Hematopoietic multipotent progenitor cell (in vitro differentiated cells): ENCODE data around the gene KIF6. TPM values are rescaled to one million over a fixed set of nuclear protein-coding genes. Genes with fewer than 3 reads are reported as not detected.
"Not testable (repeated sequence)": the region's sequence is repeated elsewhere in the genome, so short reads cannot be mapped to it uniquely, and the experiment has no call there.

ENCODE experiments used
- DNase-seq, 3 donors: peaks; one replicate each; pipeline ENCODE4 v3.0.0-alpha.2; 2011 to 2015; ENCODE audit warnings: low read depth in 2 of 3, low spot score in 2 of 3
- total RNA-seq: library from RNA; depleted of rRNA; stranded (reverse); fragments of >200 nt; gene quantifications from one replicate; pipeline ENCODE4 v1.2.3, GENCODE V29; 2012

KIF6 gene
- total RNA-seq, 1 donor: under 0.01 TPM

DNA sequence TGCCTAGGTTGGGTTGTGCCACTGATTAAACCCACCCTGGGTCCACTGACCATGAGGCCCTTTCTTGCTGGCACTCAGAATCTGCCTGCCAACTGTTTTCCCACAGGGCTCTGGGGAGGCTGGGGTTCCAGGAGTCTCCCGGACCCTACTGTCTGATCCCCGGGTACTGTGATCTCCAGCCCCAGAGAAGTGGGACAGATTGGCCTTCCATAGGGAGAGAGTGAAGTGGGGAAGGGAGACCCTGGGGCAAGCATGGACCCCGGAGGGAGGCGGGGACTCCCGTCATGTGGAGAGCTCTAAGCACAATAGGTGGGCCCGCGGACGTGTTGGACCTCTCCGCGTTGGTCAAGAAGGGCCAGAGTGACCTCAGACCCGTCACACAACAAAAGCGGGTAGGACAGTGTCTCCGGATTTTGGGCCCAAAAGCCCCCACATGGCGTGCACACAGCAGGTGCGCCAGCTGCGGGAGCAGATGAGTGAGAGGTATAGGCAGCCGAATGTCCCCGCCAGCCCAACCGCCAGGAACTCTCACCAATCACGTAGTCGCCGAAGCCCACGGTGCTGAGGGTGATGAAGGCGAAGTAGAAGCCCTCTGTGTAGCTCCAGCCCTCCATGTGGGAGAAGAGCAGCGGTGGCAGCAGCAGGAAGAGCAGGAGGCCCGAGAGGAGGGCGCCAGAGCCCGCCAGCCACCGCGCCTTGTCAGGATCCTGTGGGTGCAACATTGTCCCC, 421.6 kb downstream of the KIF6 start:
- DNase-seq: no peak

DNA sequence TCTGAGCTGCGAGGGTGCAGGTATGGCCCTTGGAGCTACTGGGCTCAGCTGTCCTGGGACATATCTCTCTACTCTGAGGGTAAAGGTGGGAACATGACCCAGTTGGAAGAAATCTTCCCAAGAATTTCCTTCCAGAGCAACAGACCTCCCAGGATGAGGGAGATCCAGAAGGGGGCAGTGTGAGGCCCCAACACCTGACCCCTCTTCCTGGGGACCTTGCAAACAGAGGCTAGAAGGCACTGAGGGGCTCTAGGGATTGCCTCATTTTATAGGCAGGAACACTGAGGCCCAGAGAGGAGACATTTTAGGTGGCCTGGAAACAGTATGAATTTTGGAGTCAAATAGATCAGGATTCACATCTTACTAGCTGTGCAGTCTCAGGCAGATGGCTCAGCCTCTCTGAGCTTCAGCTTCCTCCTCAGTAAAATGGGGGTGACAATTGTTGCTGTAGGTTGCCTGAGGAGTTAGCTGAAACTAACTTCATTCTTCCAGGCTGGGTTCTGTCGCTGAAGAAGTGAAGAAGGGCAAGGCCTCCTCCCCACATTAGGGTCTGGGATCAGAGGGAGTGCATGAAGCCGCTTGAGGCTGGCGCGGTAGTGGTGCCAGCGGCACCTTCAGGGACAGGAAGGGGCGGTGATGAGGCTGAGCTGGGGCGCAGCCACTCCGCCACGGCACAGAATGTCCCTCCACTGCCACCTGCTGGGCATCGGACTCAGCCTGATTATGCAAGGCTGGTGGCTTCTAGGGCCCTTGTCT, 422.4 kb downstream of the KIF6 start:
- peak; percentile 58 to 90 (median 81) for DNase-seq

DNA sequence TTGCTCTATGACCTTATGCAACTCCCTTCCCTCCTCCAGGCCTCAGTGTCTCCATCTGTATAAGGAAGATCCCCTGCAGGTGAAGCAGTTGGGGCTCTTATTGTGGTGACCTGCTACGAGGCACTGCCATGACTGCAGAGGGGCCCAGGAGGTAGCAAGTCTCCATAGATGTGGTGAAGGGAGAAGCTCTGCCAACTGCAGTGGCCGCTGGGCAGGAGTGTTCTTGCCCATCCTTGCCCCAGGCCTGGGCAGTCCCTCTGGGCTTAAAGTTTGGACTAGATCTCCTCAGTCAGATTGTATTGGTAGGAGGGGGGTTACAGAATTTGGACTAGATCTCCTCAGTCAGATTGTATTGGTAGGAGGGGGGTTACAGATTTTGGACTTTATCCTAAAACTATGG, 423.2 kb downstream of the KIF6 start:
- DNase-seq: no peak

DNA sequence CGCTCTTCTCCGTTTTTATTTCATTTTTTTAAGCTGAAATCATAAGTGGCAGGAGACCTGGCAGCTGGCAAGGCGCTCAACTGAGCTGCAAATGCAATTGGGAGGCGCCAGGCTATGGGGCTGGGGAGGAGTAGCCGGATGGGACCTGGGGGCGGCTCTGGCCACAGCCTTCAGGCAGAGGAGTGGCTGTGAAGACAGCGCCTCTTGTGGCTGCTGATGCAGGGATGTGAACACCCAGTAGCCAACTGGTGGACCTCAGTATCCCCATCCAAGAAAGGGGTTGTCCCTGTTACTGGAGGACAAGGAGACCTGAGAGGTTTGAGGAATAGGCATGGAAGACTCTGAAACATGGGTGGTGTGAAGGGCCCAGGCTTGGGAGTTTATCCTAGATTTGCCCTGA, 423.6 kb downstream of the KIF6 start:
- no peak for DNase-seq

DNA sequence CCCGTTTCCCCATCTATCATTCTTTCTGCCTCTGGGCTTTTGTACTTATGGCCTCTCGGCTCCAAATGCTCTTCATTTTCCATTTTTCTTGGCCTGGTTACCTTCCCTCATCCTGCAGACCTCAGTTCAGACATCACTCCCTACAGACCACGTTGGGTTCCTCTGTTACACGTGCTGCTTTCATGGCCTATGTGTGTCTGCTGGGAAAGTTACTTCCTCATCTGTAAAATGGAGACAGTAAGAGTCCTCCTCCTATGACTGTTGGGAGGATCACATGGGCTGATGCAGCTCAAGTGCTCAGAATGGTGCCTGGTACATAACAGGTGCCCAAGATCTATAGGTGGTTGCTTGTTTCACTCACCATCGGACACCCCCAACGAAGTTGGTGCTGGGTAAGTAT, 424.5 kb downstream of the KIF6 start:
- DNase-seq: no peak

DNA sequence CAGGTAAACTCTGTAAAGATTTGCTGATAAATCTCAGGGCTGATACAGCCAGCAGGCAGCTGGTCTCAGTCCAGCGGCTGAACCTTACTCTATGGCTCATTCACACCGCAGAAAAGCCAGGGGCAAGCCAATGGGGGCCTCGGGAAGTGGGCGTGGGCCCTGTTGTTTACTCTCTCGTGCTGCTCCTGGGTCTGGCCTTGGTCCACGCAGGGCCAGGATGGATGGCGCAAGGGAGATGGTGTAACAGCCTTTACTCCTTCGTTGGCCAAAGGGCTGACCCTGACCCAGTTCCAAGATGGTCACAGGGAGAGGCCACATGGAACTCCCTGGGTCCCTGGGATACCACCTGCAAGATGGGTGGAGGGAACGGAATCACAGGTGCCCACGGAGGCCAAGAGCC, 427.1 kb downstream of the KIF6 start:
- no peak for DNase-seq

DNA sequence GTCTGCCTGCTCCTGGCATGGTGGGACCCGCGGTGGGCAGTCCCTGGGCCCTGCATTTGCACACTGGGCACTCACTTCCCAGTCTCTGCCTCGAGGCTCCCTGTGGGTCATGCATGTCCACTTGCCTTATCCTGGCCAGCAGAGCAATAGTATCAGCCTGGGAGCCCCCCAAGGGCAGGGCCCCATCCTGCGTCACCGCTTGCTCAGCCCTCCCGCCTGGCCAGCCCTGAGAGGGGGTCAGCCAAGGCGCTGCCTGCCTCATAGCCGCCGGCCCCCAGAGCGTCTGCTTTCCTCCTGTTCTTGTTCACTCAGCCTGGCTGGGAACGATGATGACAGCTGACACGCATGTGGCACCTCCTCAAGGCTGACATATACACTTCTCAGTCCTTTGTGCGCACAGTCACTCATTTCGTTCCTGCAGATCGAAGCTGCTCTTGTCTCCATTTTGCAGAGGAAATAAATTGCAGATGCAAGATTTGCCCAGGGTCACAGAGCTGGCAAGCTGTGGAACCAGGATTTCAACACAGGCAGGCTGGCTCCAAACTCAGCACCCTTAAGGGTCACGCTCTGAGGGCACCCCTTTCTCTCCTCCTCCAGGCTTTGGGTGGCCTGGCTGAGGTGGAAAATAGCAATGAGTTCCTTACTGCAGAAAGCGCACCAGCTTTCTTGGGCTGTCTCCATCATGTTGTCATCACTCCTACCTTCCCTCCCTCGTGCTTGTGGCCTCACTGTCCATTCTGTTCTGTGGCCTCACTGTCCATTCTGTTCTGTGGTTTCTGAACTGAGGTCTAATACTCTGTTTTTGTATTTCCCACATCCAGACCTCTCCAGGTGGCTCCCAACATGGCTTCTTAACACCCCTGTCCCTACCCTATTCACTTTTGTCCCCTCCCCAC, 428.2 kb downstream of the KIF6 start:
- no peak for DNase-seq

DNA sequence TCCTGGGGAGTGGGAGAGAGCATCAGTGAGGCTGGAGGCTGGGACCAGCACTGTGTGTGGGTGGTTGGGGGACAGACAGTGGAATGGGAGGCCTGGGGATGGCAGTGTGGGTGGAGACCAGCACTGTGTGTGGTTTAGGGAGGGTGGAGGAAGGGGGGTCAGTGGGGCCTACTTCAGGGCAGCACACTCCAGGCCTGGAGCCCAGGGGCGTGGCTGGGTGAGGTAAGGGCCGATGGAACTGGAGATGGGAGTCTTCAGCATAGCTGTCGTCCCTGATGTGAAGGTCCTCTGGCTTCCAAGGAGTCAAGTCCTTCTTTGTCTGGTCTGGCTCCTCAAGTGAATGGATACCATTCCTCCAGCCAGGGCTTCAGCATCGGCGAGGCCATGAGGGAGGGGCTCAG, 429.6 kb downstream of the KIF6 start:
- DNase-seq: no peak

DNA sequence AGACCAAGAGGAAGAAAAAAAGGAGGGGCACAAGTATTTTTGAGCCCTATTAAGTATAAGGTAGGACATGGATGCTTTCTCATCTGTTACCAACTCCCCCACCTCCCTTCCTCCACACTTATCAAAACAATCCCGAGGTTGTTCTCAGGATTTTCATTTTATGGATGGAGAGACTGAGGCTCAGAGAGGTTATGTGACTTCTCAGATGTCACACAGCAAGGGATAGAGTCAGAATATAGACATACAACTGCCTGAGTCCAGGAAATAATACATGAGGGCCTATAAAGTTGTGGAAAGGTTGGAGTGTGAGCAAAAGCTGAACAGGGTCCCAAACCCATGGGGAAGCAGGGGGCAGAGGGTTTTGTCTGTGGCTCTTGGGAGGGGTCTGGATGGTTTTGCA, 430.3 kb downstream of the KIF6 start:
- no peak for DNase-seq

DNA sequence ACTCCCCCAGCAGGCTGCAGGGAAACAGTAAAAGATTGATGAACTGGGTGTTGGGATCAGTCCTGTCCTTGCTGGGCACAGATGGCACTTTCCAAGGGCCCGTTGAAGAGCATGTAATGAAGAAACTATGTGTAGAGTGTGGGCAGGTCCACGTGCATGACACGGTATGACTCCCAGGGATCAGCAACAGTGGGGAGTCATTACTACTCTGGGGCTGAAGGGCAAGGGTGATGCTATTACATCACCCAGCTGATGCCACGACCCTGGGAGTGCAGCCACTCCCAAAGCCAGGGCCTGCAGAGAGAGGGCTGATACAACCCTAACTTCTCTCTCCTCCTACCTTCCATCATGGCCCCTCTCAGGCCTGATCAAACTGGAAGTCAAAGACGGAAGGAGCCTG, 431.1 kb downstream of the KIF6 start:
- DNase-seq: no peak

DNA sequence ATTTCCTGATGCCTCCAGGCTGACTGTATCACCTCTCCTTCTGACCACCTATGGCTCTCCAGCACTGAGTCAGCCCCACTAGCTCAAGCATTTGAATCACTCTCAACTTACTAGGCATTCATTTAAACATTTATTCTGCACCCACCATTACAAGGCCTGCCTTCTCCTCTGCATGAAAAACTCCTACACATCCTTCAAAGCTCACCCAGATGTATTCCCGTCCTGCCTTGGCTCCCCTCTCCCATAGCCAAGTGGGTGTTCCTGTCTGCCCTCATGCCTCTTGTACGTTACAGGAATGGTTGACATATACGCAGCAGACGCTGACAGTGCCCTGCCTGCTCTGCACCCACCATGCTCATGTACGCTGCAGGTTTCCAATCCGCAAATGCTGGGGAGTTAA, 432.6 kb downstream of the KIF6 start:
- no peak for DNase-seq

DNA sequence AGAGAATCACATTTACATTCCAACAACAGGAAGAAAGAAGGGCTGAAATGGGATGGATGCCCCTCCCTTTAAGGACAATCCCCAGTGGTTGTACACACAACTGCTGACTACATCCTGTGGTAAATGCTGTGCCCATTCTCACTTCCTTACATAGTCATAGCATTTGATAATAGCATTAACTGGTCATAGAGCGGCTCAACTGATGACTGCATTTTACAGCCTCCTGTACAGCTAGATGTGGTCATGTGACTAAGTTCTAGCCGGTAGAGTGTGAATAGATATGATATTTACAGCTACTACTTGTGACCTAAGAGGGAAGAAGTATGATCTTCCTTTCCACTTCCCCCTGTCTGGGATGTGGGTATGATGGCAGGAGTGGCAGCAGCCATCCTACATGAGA, 435.7 kb downstream of the KIF6 start:
- DNase-seq: no peak

DNA sequence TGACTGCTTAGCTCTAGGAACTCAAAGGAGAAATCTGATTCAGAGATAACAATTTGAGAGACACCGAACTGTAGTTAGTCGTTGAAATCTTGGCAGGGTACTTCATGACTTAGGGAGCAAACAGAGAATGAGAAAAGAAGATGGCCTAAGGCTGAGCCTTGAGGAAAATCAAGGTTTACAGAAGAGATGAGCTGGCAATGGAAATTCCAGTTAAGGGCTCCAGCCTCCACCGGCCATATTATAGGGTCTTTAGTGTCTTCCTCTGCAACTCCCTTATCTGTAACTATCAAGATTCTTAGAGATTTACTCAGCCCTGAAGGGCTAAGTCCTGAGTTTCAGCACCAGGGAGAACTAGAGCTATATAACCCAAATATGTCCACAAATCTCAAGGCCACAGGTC, 437.6 kb downstream of the KIF6 start:
- no peak for DNase-seq

DNA sequence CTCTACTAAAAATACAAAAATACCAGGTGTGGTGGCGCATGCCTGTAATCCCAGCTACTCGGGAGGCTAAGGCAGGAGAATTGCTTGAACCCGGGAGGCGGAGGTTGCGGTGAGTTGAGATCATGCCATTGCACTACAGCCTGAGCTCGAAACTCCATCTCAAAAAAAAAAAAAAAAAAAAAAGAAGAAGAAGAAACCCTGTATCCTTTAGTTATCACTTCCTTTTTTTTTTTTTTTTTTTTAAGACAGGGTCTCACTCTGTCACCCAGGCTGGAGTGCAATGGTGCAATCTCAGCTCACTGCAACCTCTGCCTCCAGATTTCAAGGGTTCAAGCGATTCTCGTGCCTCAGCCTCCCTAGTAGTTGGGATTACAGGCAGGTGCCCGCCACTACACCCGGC, 438.6 kb downstream of the KIF6 start:
- not testable (repeated sequence) for DNase-seq

DNA sequence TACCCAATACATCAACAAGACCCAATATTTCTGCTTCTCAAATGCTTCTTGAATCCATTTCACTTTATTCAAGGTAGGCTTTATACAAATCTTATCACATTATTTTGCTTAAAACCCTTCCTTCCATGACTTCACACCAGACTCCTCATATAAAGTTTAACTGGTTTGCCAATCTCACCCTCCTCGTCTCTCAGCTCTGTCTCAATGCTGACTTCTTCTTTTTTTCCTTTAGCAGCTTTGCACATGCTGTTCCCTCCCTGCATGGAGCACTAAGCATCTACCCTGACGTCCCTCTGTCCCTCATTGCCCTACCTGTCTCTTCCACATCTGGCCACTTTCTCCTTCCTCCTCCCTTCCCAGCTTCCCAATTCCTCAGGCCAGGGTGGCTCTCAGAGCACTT, 442.4 kb downstream of the KIF6 start:
- DNase-seq: no peak

DNA sequence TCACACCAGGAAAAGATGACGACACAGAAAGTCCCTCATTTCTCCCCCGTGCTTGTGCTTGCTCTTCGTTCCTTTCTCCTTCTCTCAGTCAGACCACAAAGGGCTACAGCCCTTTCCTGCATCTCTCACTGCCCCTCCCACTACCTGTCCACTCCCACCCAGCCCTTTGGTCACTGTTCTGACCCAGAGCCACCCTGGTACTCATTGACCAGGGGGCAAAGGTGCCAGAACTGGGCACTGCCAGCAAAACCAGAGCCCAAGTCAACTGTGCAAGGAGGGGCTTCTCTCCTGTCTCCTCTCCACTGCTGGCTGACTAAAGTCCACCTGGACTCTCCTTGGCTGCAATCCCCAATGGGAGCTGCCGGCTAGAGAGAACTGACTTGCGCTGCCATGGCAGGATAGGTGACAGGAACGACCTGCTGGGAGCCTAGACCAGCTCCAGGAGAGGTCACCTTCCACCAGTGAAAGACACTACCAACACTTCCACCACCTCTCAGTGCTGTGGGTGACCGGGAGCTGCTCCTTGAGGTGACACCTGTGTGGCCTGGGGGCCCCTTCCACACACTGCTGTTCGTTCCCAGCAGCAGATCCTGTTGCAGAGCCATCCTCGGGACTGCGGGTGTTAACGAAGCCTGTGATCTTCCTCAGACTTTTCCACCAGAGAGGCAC, 443.8 kb downstream of the KIF6 start:
- no peak for DNase-seq

DNA sequence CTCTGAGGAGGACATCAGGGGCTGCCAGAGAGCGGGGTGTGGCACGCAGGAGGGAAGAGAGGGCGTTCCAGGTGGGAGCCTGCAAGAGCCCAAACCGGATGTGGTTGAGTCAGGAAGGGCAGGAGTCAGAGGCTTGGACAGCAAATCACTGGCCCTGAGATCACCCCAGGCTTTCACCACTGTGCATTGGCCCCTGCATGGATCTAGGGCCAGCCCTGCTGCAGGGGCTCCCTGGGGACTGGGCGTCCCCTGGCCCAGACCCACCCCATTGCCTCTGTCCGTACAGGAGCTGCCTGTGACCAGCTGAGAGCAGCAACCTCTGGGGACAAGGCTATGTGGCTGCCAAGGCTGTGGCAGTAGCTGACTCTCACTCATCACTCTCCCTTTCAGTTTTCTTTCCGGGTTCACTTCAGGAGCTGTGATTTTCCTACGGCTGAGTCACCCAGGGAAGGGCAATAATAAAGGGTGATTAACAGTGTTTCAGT, 444.9 kb downstream of the KIF6 start:
- no peak for DNase-seq
